Measurements from ENCODE around the gene ELF1.
"Not testable (repeated sequence)": the region's sequence is repeated elsewhere in the genome, so short reads cannot be mapped to it uniquely, and the experiment has no call there.

- TF ChIP-seq CTCF (IDR thresholded peaks at IDR 0.05; ENCODE audit: insufficient read depth, low read length); REST (IDR thresholded peaks at IDR 0.05; ENCODE audit: insufficient replicate concordance, low read depth); POLR2AphosphoS5 (IDR thresholded peaks at IDR 0.05; ENCODE audit: low read depth); GABPA (IDR thresholded peaks at IDR 0.05; ENCODE audit: low read depth); SPI1 (IDR thresholded peaks at IDR 0.05; ENCODE audit: borderline replicate concordance, low read depth): not testable (repeated sequence)
These were observed 109.4 kb downstream of the ELF1 start for GRCh38 chr13:40909541-40910200.

All from HL-60 (cell line).